GM23338 (cell line): ENCODE results near the gene CCDC50. TPM values are rescaled to one million over a fixed set of nuclear protein-coding genes. Genes with fewer than 3 reads are reported as not detected.

Experiments used
- ATAC-seq: fragments of 200-7000 bp; cut with Tn5 transposase; 3 replicates; pipeline ENCODE4 v1.9.1; 2020
- DNase-seq: peaks from one replicate; pipeline ENCODE4 v3.0.0-alpha.2; 2015; ENCODE audit warnings: low spot score
- H2AFZ ChIP-seq: fragments of 200-600 bp; sonication (generic); 2 replicates; pipeline ENCODE4 v1.8.0; 2016; ENCODE audit warnings: antibody characterized with exemption, mild to moderate bottlenecking, moderate library complexity
- H3F3A ChIP-seq: fragments of 200-600 bp; sonication (generic); replicated peaks from 2 replicates; pipeline ENCODE4 v1.8.0; 2017; ENCODE audit warnings: antibody characterized with exemption, mixed run types, low read depth
- H3K27ac ChIP-seq: fragments of 200-600 bp; sonication (generic); 2 replicates; pipeline ENCODE4 v1.6.1; 2016; ENCODE audit warnings: low read depth
- H3K27me3 ChIP-seq: fragments of 200-600 bp; sonication (generic); 2 replicates; pipeline ENCODE4 v1.8.0; 2016; ENCODE audit warnings: mild to moderate bottlenecking, mixed run types, moderate library complexity; ENCODE audit not compliant: insufficient read depth
- H3K36me3 ChIP-seq: fragments of 200-600 bp; sonication (generic); 2 replicates; pipeline ENCODE4 v1.8.0; 2016; ENCODE audit warnings: mild to moderate bottlenecking; ENCODE audit not compliant: insufficient read depth
- H3K4me1 ChIP-seq: fragments of 200-600 bp; sonication (generic); 2 replicates; pipeline ENCODE4 v1.8.0; 2016; ENCODE audit warnings: mild to moderate bottlenecking, moderate library complexity; ENCODE audit not compliant: insufficient read depth
- H3K4me2 ChIP-seq: fragments of 200-600 bp; sonication (generic); 2 replicates; pipeline ENCODE4 v1.7.1; 2017; ENCODE audit warnings: mixed run types
- H3K4me3 ChIP-seq: fragments of 200-600 bp; sonication (generic); 2 replicates; pipeline ENCODE4 v1.6.1; 2016; ENCODE audit warnings: mixed run types
- H3K79me2 ChIP-seq: fragments of 200-600 bp; sonication (generic); replicated peaks from 2 replicates; pipeline ENCODE4 v1.8.0; 2017; ENCODE audit warnings: mild to moderate bottlenecking; ENCODE audit not compliant: insufficient read depth
- H3K9me2 ChIP-seq: fragments of 200-600 bp; sonication (generic); 2 replicates; pipeline ENCODE4 v1.8.0; 2017; ENCODE audit not compliant: insufficient read depth
- H4K20me1 ChIP-seq: fragments of 200-600 bp; sonication (generic); replicated peaks from 2 replicates; pipeline ENCODE4 v1.8.0; 2017; ENCODE audit warnings: mild to moderate bottlenecking; ENCODE audit not compliant: insufficient read depth
- H3K27ac Mint-ChIP-seq: 2 replicates; pipeline ENCODE4 v1.8.0; 2020; ENCODE audit warnings: inconsistent platforms, mild to moderate bottlenecking, moderate library complexity, mixed read lengths
- H3K27me3 Mint-ChIP-seq: 3 replicates; pipeline ENCODE4 v1.8.0; 2022; ENCODE audit warnings: low read depth, mild to moderate bottlenecking, moderate library complexity, mixed read lengths, inconsistent platforms; ENCODE audit not compliant: insufficient read depth, poor library complexity
- H3K36me3 Mint-ChIP-seq: 3 replicates; pipeline ENCODE4 v1.8.0; 2021; ENCODE audit warnings: low read depth, mild to moderate bottlenecking, inconsistent platforms, moderate library complexity, mixed read lengths
- H3K4me1 Mint-ChIP-seq: 3 replicates; pipeline ENCODE4 v1.8.0; 2020; ENCODE audit warnings: mild to moderate bottlenecking, inconsistent platforms, mixed read lengths
- H3K4me3 Mint-ChIP-seq: 3 replicates; pipeline ENCODE4 v1.8.0; 2021; ENCODE audit warnings: moderate library complexity, mild to moderate bottlenecking, inconsistent platforms, mixed read lengths
- H3K9me3 Mint-ChIP-seq: 3 replicates; pipeline ENCODE4 v1.8.0; 2020; ENCODE audit warnings: moderate library complexity, mild to moderate bottlenecking, inconsistent platforms, mixed read lengths
- CREB1 ChIP-seq: fragments of 250-450 bp; sonication (Bioruptor Pico); IDR thresholded peaks from 2 replicates; pipeline ENCODE4 v1.5.0; 2020; ENCODE audit warnings: low read depth, mild to moderate bottlenecking, moderate library complexity
- ETS1 ChIP-seq: IDR thresholded peaks from 2 replicates; pipeline ENCODE4 v1.6.1; 2016; ENCODE audit warnings: antibody characterized with exemption
- EZH2 ChIP-seq: fragments of 200-600 bp; sonication (generic); IDR thresholded peaks from one replicate; pipeline ENCODE4 v1.8.0; 2017; ENCODE audit warnings: antibody characterized with exemption, mild to moderate bottlenecking, low read depth; ENCODE audit not compliant: unreplicated experiment
- EZH2phosphoT487 ChIP-seq: fragments of 200-600 bp; sonication (generic); IDR thresholded peaks from one replicate; pipeline ENCODE4 v1.8.1; 2018; ENCODE audit warnings: antibody characterized with exemption; ENCODE audit not compliant: unreplicated experiment
- JUNB ChIP-seq: IDR thresholded peaks from one replicate; pipeline ENCODE4 v1.6.1; 2016; ENCODE audit warnings: antibody characterized with exemption; ENCODE audit not compliant: unreplicated experiment
- NANOG ChIP-seq: IDR thresholded peaks from 2 replicates; pipeline ENCODE4 v1.6.1; 2016; ENCODE audit warnings: antibody characterized with exemption, borderline replicate concordance
- POLR2AphosphoS5 ChIP-seq: IDR thresholded peaks from 2 replicates; pipeline ENCODE4 v1.6.1; 2016; ENCODE audit warnings: antibody characterized with exemption, low read depth
- STAT1 ChIP-seq: IDR thresholded peaks from one replicate; pipeline ENCODE4 v1.6.1; 2016; ENCODE audit warnings: antibody characterized with exemption; ENCODE audit not compliant: unreplicated experiment
- ZNF114 ChIP-seq: fragments of 250-450 bp; sonication (Bioruptor Pico); IDR thresholded peaks from 2 replicates; pipeline ENCODE4 v1.5.0; 2020; ENCODE audit warnings: mild to moderate bottlenecking, moderate library complexity
- ZNF331 ChIP-seq: fragments of 250-450 bp; sonication (Bioruptor Pico); IDR thresholded peaks from 2 replicates; pipeline ENCODE4 v1.5.0; 2020; ENCODE audit warnings: low read depth, mild to moderate bottlenecking, moderate library complexity
- polyA plus RNA-seq: library from polyadenylated mRNA; unstranded; fragments of >200 nt; fragmentation: Nextera tagmentation; extraction: Ambion mirVana; gene quantifications from 2 replicates; pipeline ENCODE4 v1.2.1, GENCODE V29; 2016
- total RNA-seq: library from RNA; depleted of rRNA; stranded (reverse); fragments of >200 nt; shearing (Covaris generic); gene quantifications from 2 replicates; pipeline ENCODE4 v1.2.3, GENCODE V29; 2014
- TF ChIP-seq, protein P1 (sequence below): IDR thresholded peaks from one replicate; pipeline ENCODE4 v1.6.1; 2018; ENCODE audit warnings: antibody characterized with exemption; ENCODE audit not compliant: unreplicated experiment
- TF ChIP-seq, protein P2 (sequence below): fragments of 250-450 bp; sonication (Bioruptor Pico); IDR thresholded peaks from 2 replicates; pipeline ENCODE4 v1.5.0; 2020; ENCODE audit warnings: mild to moderate bottlenecking, moderate library complexity
- TF ChIP-seq, protein P3 (sequence below), 2 experiments: fragments of 200-600 bp in 1 of 2; sonication (generic) in 1 of 2; conservative IDR thresholded peaks; 2 replicates each; pipeline versions ENCODE4 v1.5.1 to v1.6.1; 2016 to 2017; ENCODE audit warnings: antibody characterized with exemption in 2 of 2, low read depth in 2 of 2, mild to moderate bottlenecking in 2 of 2, moderate library complexity in 1 of 2

The CCDC50 gene
- total and polyA plus RNA-seq, 2 experiments from 2014 or later, result 22.4 to 25.4 TPM

DNA sequence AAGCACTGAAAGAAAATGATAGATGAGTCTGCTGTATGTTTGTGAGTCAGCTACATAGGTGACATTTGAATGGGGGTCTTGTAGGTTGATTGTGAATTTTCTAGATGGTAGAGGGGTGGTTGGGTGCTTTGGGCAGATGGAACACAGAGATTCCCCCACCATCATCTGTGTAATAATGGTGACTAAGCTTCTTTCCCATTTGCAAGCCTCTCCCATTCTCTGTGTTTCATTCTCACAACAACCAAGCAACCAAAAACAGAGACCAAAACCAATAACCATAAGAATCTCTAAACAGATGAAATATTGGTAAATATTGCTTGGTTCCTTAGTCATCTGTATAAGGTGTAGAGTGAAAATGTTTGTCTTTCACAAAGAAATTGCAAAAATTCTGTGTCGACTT, 18.9 kb downstream of the CCDC50 start:
- Histone ChIP-seq H3K36me3 (no peaks in the 10 kb centered on the region), H3K27ac (no peak overlapping the region), H3K9me2 (0 out of 2 replicates have a peak, but pooled peaks cover 3% of the 10 kb centered on the region), H4K20me1 (no peaks in the 10 kb centered on the region), H3K4me1 (peaks cover 27% of the 10 kb centered on the region), H3K79me2 (peaks cover 23% of the 10 kb centered on the region), H2AFZ (no peak overlapping the region), H3F3A (no peaks in the 10 kb centered on the region), H3K4me3 (no peak overlapping the region), H3K4me2 (no peak overlapping the region), H3K27me3 (no peaks in the 10 kb centered on the region)
- Mint-ChIP-seq H3K4me3 (no peak overlapping the region), H3K9me3 (no peaks in the 10 kb centered on the region), H3K4me1 (peaks cover 41% of the 10 kb centered on the region), H3K27ac (peak overlapping the region; percentile 72), H3K36me3 (no peaks in the 10 kb centered on the region), H3K27me3 (no peaks in the 10 kb centered on the region)
- no peak for TF ChIP-seq EZH2phosphoT487
- TF ChIP-seq, protein P1, sequence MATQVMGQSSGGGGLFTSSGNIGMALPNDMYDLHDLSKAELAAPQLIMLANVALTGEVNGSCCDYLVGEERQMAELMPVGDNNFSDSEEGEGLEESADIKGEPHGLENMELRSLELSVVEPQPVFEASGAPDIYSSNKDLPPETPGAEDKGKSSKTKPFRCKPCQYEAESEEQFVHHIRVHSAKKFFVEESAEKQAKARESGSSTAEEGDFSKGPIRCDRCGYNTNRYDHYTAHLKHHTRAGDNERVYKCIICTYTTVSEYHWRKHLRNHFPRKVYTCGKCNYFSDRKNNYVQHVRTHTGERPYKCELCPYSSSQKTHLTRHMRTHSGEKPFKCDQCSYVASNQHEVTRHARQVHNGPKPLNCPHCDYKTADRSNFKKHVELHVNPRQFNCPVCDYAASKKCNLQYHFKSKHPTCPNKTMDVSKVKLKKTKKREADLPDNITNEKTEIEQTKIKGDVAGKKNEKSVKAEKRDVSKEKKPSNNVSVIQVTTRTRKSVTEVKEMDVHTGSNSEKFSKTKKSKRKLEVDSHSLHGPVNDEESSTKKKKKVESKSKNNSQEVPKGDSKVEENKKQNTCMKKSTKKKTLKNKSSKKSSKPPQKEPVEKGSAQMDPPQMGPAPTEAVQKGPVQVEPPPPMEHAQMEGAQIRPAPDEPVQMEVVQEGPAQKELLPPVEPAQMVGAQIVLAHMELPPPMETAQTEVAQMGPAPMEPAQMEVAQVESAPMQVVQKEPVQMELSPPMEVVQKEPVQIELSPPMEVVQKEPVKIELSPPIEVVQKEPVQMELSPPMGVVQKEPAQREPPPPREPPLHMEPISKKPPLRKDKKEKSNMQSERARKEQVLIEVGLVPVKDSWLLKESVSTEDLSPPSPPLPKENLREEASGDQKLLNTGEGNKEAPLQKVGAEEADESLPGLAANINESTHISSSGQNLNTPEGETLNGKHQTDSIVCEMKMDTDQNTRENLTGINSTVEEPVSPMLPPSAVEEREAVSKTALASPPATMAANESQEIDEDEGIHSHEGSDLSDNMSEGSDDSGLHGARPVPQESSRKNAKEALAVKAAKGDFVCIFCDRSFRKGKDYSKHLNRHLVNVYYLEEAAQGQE, result no peak
- TF ChIP-seq JUNB, result no peak
- TF ChIP-seq, protein P2, sequence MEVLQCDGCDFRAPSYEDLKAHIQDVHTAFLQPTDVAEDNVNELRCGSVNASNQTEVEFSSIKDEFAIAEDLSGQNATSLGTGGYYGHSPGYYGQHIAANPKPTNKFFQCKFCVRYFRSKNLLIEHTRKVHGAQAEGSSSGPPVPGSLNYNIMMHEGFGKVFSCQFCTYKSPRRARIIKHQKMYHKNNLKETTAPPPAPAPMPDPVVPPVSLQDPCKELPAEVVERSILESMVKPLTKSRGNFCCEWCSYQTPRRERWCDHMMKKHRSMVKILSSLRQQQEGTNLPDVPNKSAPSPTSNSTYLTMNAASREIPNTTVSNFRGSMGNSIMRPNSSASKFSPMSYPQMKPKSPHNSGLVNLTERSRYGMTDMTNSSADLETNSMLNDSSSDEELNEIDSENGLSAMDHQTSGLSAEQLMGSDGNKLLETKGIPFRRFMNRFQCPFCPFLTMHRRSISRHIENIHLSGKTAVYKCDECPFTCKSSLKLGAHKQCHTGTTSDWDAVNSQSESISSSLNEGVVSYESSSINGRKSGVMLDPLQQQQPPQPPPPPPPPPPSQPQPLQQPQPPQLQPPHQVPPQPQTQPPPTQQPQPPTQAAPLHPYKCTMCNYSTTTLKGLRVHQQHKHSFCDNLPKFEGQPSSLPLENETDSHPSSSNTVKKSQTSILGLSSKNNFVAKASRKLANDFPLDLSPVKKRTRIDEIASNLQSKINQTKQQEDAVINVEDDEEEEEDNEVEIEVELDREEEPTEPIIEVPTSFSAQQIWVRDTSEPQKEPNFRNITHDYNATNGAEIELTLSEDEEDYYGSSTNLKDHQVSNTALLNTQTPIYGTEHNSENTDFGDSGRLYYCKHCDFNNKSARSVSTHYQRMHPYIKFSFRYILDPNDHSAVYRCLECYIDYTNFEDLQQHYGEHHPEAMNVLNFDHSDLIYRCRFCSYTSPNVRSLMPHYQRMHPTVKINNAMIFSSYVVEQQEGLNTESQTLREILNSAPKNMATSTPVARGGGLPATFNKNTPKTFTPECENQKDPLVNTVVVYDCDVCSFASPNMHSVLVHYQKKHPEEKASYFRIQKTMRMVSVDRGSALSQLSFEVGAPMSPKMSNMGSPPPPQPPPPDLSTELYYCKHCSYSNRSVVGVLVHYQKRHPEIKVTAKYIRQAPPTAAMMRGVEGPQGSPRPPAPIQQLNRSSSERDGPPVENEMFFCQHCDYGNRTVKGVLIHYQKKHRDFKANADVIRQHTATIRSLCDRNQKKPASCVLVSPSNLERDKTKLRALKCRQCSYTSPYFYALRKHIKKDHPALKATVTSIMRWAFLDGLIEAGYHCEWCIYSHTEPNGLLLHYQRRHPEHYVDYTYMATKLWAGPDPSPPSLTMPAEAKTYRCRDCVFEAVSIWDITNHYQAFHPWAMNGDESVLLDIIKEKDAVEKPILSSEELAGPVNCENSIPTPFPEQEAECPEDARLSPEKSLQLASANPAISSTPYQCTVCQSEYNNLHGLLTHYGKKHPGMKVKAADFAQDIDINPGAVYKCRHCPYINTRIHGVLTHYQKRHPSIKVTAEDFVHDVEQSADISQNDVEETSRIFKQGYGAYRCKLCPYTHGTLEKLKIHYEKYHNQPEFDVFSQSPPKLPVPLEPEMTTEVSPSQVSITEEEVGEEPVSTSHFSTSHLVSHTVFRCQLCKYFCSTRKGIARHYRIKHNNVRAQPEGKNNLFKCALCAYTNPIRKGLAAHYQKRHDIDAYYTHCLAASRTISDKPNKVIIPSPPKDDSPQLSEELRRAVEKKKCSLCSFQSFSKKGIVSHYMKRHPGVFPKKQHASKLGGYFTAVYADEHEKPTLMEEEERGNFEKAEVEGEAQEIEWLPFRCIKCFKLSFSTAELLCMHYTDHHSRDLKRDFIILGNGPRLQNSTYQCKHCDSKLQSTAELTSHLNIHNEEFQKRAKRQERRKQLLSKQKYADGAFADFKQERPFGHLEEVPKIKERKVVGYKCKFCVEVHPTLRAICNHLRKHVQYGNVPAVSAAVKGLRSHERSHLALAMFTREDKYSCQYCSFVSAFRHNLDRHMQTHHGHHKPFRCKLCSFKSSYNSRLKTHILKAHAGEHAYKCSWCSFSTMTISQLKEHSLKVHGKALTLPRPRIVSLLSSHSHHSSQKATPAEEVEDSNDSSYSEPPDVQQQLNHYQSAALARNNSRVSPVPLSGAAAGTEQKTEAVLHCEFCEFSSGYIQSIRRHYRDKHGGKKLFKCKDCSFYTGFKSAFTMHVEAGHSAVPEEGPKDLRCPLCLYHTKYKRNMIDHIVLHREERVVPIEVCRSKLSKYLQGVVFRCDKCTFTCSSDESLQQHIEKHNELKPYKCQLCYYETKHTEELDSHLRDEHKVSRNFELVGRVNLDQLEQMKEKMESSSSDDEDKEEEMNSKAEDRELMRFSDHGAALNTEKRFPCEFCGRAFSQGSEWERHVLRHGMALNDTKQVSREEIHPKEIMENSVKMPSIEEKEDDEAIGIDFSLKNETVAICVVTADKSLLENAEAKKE (CRISPR knock-in tag), result no peak
- TF ChIP-seq, protein P3, sequence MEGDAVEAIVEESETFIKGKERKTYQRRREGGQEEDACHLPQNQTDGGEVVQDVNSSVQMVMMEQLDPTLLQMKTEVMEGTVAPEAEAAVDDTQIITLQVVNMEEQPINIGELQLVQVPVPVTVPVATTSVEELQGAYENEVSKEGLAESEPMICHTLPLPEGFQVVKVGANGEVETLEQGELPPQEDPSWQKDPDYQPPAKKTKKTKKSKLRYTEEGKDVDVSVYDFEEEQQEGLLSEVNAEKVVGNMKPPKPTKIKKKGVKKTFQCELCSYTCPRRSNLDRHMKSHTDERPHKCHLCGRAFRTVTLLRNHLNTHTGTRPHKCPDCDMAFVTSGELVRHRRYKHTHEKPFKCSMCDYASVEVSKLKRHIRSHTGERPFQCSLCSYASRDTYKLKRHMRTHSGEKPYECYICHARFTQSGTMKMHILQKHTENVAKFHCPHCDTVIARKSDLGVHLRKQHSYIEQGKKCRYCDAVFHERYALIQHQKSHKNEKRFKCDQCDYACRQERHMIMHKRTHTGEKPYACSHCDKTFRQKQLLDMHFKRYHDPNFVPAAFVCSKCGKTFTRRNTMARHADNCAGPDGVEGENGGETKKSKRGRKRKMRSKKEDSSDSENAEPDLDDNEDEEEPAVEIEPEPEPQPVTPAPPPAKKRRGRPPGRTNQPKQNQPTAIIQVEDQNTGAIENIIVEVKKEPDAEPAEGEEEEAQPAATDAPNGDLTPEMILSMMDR (conservative IDR thresholded peaks at IDR 0.05; ENCODE audit: low read depth in 2 of 2), result no peak
- TF ChIP-seq EZH2, result no peak
- TF ChIP-seq ZNF114 (CRISPR knock-in tag), result no peak
- TF ChIP-seq NANOG, result no peak
- no peak for TF ChIP-seq STAT1
- TF ChIP-seq POLR2AphosphoS5, result no peak
- TF ChIP-seq CREB1 (CRISPR knock-in tag), result no peak
- no peak for TF ChIP-seq ETS1
- TF ChIP-seq ZNF331 (CRISPR knock-in tag), result no peak
- no peak for DNase-seq
- ATAC-seq, result no peak
